HFFc6 (cell line): Measurements from ENCODE around the gene ICA1L. TPM values are rescaled to one million over a fixed set of nuclear protein-coding genes. Genes with fewer than 3 reads are reported as not detected.

Source experiments
- DNase-seq: peaks from one replicate; pipeline ENCODE4 v3.0.0-alpha.2; 2018
- H3K27ac Mint-ChIP-seq: 2 replicates; pipeline ENCODE4 v1.8.0; 2020; ENCODE audit warnings: mild to moderate bottlenecking, mixed read lengths
- H3K27me3 Mint-ChIP-seq: 2 replicates; pipeline ENCODE4 v1.8.0; 2021; ENCODE audit warnings: mild to moderate bottlenecking, moderate library complexity, mixed read lengths; ENCODE audit not compliant: insufficient read depth
- H3K36me3 Mint-ChIP-seq: 2 replicates; pipeline ENCODE4 v1.8.0; 2021; ENCODE audit warnings: low read depth, mixed read lengths
- H3K4me1 Mint-ChIP-seq: 2 replicates; pipeline ENCODE4 v1.8.0; 2020; ENCODE audit warnings: low read depth, mixed read lengths
- H3K4me3 Mint-ChIP-seq: 2 replicates; pipeline ENCODE4 v1.8.0; 2020; ENCODE audit warnings: mild to moderate bottlenecking, moderate library complexity, mixed read lengths
- H3K9me3 Mint-ChIP-seq: 2 replicates; pipeline ENCODE4 v1.8.0; 2020; ENCODE audit warnings: mild to moderate bottlenecking, mixed read lengths
- CTCF ChIP-seq: fragments of 200-600 bp; sonication (generic); IDR thresholded peaks from 2 replicates; pipeline ENCODE4 v1.5.0; 2021; ENCODE audit warnings: antibody characterized with exemption, mild to moderate bottlenecking
- total RNA-seq, 6 experiments: library from RNA; stranded (reverse); fragmentation: NEBNext Ultra II Directional; extraction: Animal tissue kit (Norgen Biotek cat#: 25700); gene quantifications; 2 replicates in 1 of 6; 3 replicates in 5 of 6; pipeline ENCODE4 v1.2.3, GENCODE V29; 2021

Gene ICA1L
- total RNA-seq, 6 experiments from 2014 or later, result 2.6 to 4.5 (median 3.2) TPM

GRCh38 chr2:202757339-202757738, 114.2 kb downstream of the ICA1L start:
- Mint-ChIP-seq H3K9me3 (no peaks in the 10 kb centered on the region), H3K4me1 (no peaks in the 10 kb centered on the region), H3K27ac (no peak overlapping the region), H3K36me3 (no peaks in the 10 kb centered on the region), H3K27me3 (no peaks in the 10 kb centered on the region), H3K4me3 (no peak overlapping the region)
- DNase-seq, result no peak
- TF ChIP-seq CTCF, result no peak

- H3K36me3 Mint-ChIP-seq, result no peaks in the 10 kb centered on the region
Measured at GRCh38 chr2:202756598-202756997, 115.0 kb downstream of the ICA1L start.

GRCh38 chr2:202754936-202755335, 116.6 kb downstream of the ICA1L start:
- H3K9me3 Mint-ChIP-seq, result no peaks in the 10 kb centered on the region
- no peaks in the 10 kb centered on the region for H3K27me3 Mint-ChIP-seq
- H3K4me1 Mint-ChIP-seq, result no peaks in the 10 kb centered on the region
- TF ChIP-seq CTCF, result no peak
- no peak for DNase-seq
- H3K27ac Mint-ChIP-seq, result no peak overlapping the region
- no peak overlapping the region for H3K4me3 Mint-ChIP-seq
- no peaks in the 10 kb centered on the region for H3K36me3 Mint-ChIP-seq

More at GRCh38 chr2:202756598-202756997, 115.0 kb downstream of the ICA1L start:
- H3K27ac Mint-ChIP-seq, result no peak overlapping the region
- no peaks in the 10 kb centered on the region for H3K4me1 Mint-ChIP-seq
- DNase-seq, result no peak
- H3K4me3 Mint-ChIP-seq, result no peak overlapping the region
- no peaks in the 10 kb centered on the region for H3K9me3 Mint-ChIP-seq
- no peak for TF ChIP-seq CTCF
- no peaks in the 10 kb centered on the region for H3K27me3 Mint-ChIP-seq

GRCh38 chr2:202752071-202752470, 119.5 kb downstream of the ICA1L start:
- Mint-ChIP-seq H3K36me3 (no peaks in the 10 kb centered on the region), H3K27me3 (peaks cover 3% of the 10 kb centered on the region), H3K4me1 (no peaks in the 10 kb centered on the region), H3K4me3 (no peak overlapping the region), H3K9me3 (no peaks in the 10 kb centered on the region), H3K27ac (no peak overlapping the region)
- DNase-seq, result no peak
- no peak for TF ChIP-seq CTCF

GRCh38 chr2:202750763-202751427, 120.7 kb downstream of the ICA1L start:
- DNase-seq, result no peak
- Mint-ChIP-seq H3K27me3 (peaks cover 3% of the 10 kb centered on the region), H3K9me3 (no peaks in the 10 kb centered on the region), H3K36me3 (no peaks in the 10 kb centered on the region), H3K4me3 (no peak overlapping the region), H3K27ac (no peak overlapping the region), H3K4me1 (no peaks in the 10 kb centered on the region)
- no peak for TF ChIP-seq CTCF
